Vagina (tissue), 2 donors: ENCODE data around the gene SIPA1. TPM values are rescaled to one million over a fixed set of nuclear protein-coding genes. Genes with fewer than 3 reads are reported as not detected.

ENCODE experiments used
- DNase-seq, 2 donors: peaks; one replicate each; pipeline ENCODE4 v3.0.0-alpha.2; 2017; ENCODE audit errors: extremely low spot score in 2 of 2
- H3K27ac ChIP-seq: fragments of 200-600 bp; sonication (generic); one replicate; pipeline ENCODE4 v1.5.1; 2019
- H3K27me3 ChIP-seq: fragments of 200-600 bp; sonication (generic); one replicate; pipeline ENCODE4 v1.5.1; 2019
- H3K36me3 ChIP-seq, 2 donors: fragments of 200-600 bp; sonication (generic); one replicate each; pipeline ENCODE4 v1.5.1; 2017 to 2019
- H3K4me1 ChIP-seq: fragments of 200-600 bp; sonication (generic); one replicate; pipeline ENCODE4 v1.5.1; 2019
- H3K4me3 ChIP-seq, 2 donors: fragments of 200-600 bp; sonication (generic); 1 replicate in 1 of 2; 2 replicates in 1 of 2; pipeline ENCODE4 v1.5.1; 2016 to 2019
- H3K9me3 ChIP-seq: fragments of 200-600 bp; sonication (generic); one replicate; pipeline ENCODE4 v1.5.1; 2019
- CTCF ChIP-seq, 3 experiments: fragments of 450-650 bp in 2 of 3; fragments of 200-600 bp in 1 of 3; sonication (generic) in 1 of 3; IDR thresholded peaks; one replicate each; pipeline ENCODE4 v1.5.1; 2017 to 2019; ENCODE audit warnings: antibody characterized with exemption in 3 of 3, mild to moderate bottlenecking in 2 of 3, moderate library complexity in 2 of 3
- POLR2A ChIP-seq, 2 donors: fragments of 450-650 bp; IDR thresholded peaks; one replicate each; pipeline ENCODE4 v1.6.1; 2017; ENCODE audit warnings: antibody characterized with exemption in 2 of 2, mild to moderate bottlenecking in 2 of 2, moderate library complexity in 2 of 2
- POLR2AphosphoS5 ChIP-seq, 2 donors: sonication (generic); formaldehyde crosslinking; IDR thresholded peaks; one replicate each; pipeline ENCODE4 v1.9.0; 2017; ENCODE audit warnings: antibody characterized with exemption in 2 of 2, mild to moderate bottlenecking in 2 of 2, low read depth in 1 of 2; ENCODE audit not compliant: insufficient read depth in 1 of 2
- intact Hi-C: fragments of 100-400 bp; cut with DNase I; formaldehyde crosslinking; loops from one replicate; pipeline ENCODE4 v1.15.1; 2023
- total RNA-seq: library from RNA; depleted of rRNA; stranded (reverse); fragments of >200 nt; gene quantifications from one replicate; pipeline ENCODE4 v1.2.3, GENCODE V29; 2016

The SIPA1 gene
- total RNA-seq, 1 donor from 2014 or later, result 63.3 TPM

GRCh38 chr11:65633390-65634108 lies 4.4 kb upstream of the SIPA1 start:
- no peak for DNase-seq
- intact Hi-C loops, result no loop called here
- no peaks in the 10 kb centered on the region for H3K9me3 ChIP-seq
- H3K27ac ChIP-seq, result no peak overlapping the region
- peaks cover 12% of the 10 kb centered on the region for H3K4me1 ChIP-seq
- no peak overlapping the region for H3K4me3 ChIP-seq
- H3K27me3 ChIP-seq, result no peaks in the 10 kb centered on the region
- TF ChIP-seq CTCF (IDR thresholded peaks at IDR 0.05), result no peak
- H3K36me3 ChIP-seq, result peaks cover 0 to 56% of the 10 kb centered on the region in 2 donors

GRCh38 chr11:65634109-65634436 lies 3.8 kb upstream of the SIPA1 start:
- Histone ChIP-seq H3K4me1 (peaks cover 18% of the 10 kb centered on the region), H3K9me3 (no peaks in the 10 kb centered on the region), H3K27ac (no peak overlapping the region), H3K36me3 (peaks cover 0 to 55% of the 10 kb centered on the region in 2 donors), H3K4me3 (no peak overlapping the region), H3K27me3 (no peaks in the 10 kb centered on the region)
- no peak for TF ChIP-seq CTCF (IDR thresholded peaks at IDR 0.05)
- TF ChIP-seq POLR2A (IDR thresholded peaks at IDR 0.05), result no peak
- TF ChIP-seq POLR2AphosphoS5 (IDR thresholded peaks at IDR 0.05; ENCODE audit: insufficient read depth in 1 of 2, low read depth in 1 of 2), result no peak
- DNase-seq, result no peak
- intact Hi-C loops, result no loop called here

- intact Hi-C loops, result no loop called here
- H3K9me3 ChIP-seq, result no peaks in the 10 kb centered on the region
These were observed 3.5 kb upstream of the SIPA1 start for GRCh38 chr11:65634440-65634839.

GRCh38 chr11:65634905-65635731 lies 2.8 kb upstream of the SIPA1 start:
- no peak for TF ChIP-seq POLR2AphosphoS5 (IDR thresholded peaks at IDR 0.05; ENCODE audit: insufficient read depth in 1 of 2, low read depth in 1 of 2)
- TF ChIP-seq CTCF (IDR thresholded peaks at IDR 0.05), result no peak
- no peak for TF ChIP-seq POLR2A (IDR thresholded peaks at IDR 0.05)
- Histone ChIP-seq H3K4me3 (no peak overlapping the region), H3K4me1 (peaks cover 28% of the 10 kb centered on the region), H3K9me3 (no peaks in the 10 kb centered on the region), H3K36me3 (peaks cover 0 to 44% of the 10 kb centered on the region in 2 donors), H3K27ac (no peak overlapping the region), H3K27me3 (no peaks in the 10 kb centered on the region)
- DNase-seq, result no peak
- intact Hi-C loops, result no loop called here

More at GRCh38 chr11:65634440-65634839, 3.5 kb upstream of the SIPA1 start:
- H3K4me3 ChIP-seq, result no peak overlapping the region
- H3K27me3 ChIP-seq, result no peaks in the 10 kb centered on the region
- peaks cover 0 to 51% of the 10 kb centered on the region in 2 donors for H3K36me3 ChIP-seq
- TF ChIP-seq CTCF (IDR thresholded peaks at IDR 0.05) (no peak), POLR2A (IDR thresholded peaks at IDR 0.05) (no peak)
- no peak overlapping the region for H3K27ac ChIP-seq
- DNase-seq, result no peak
- peaks cover 21% of the 10 kb centered on the region for H3K4me1 ChIP-seq
